Measurements from ENCODE around the gene CCDC92B.
"Not testable (repeated sequence)": the region's sequence is repeated elsewhere in the genome, so short reads cannot be mapped to it uniquely, and the experiment has no call there.

CCDC92B gene

DNA sequence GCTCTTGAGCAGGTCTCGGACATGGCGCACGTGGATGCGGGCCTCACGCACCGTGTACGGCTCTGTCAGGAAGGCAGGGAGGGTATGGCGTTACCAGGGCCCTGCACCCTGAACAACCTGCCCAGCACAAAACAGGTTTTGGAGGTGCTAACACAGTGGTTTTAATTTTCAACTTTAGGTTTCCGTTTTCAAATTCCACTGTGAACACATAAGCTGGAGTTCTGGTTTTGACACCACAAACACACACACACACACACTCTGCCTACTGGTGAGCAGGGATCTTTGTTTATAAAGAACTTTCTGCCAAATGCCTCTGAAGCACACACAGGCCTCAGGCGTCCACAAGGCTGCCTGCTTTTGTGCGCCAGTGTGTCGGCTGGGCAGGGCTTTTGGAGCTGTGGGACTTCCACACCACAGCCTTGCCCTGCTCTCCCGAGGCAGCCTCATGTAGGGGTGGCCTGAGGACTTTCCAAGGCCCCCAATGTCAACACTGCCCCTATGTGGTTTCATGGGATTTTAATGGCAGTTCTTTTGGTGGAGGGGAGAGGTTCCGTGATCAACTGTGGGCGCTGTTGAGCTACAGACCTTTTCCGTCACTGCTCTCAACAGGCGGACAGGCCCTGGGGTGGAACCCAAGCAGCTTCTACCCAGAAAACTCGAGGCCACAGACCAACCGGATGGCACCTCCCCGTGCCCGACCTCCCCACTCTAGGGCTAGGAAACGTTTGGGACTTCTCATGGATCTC, 47.3 kb downstream of the CCDC92B start:
- DNase-seq = no peak

DNA sequence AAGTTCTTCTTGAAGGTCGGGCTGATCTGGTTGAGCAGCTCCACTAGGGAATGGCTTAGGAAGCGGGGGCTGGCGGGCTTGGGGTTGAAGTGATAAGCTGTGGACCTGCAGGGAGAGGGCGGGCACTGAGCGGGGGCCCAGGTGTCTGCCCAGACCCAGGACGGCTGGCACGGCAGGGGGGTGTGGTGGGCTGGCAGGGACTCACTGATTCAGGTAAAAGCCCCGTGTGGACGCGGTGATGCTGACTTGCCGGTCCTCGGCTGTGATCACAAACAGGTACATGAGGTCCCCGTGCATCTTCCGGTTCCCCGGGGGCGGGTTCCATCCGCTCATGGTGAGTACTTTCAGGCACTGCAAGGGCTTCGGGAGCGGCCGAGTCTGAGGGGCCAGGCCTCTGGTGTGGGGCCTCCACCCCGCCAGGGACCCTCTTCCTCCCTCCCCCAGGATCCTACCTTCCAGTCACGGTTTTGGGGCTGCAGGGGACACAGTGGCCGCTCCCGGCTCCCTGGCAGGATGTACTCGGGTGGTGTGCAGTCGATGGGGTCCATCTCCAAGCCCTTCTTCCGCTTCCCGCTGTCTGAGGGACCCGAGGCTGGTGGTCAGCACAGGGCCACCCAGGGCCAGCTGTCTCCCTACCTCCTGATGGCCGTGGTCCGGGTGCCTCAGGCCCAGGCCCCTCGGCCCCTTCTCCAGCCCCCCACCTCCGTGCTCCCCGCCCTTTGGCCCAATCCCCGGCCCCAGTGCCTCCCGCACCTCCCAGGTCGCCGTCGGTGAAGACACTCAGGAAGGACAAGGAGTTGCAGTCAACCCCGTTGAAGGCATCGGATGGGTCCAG, 48.1 kb downstream of the CCDC92B start:
- DNase-seq = no peak

DNA sequence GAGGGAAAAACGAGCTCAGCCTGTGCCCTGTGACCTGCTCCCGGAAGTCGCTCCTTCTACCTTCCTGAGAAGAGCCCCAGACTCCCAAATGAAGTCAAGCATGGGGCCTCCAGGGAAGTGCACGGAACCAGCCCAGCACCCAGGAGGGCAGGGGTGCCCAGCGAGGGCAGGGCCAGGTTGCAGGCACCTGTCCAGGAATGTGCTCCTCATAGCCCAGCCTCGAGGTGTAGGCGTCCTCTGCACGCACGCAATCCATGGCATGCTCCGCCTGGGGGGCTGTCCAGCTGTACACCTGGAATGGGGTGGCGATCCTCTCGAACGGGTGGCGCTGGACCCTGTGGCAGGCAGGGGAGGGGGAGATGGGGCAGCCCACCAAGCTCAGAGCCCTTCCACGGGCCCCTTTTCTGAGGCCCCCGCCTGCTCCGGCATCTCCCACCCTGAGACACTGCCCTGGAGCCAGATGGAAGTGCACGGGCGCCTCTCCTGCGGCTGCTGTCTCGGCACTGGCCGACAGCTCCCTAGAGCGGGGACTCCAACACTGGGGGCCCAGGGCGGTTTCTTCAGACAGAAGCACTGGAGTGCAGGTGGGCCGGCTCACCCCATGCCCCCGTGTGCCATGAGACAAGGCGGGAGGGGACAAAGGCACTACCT, 48.8 kb downstream of the CCDC92B start:
- no peak for DNase-seq

DNA sequence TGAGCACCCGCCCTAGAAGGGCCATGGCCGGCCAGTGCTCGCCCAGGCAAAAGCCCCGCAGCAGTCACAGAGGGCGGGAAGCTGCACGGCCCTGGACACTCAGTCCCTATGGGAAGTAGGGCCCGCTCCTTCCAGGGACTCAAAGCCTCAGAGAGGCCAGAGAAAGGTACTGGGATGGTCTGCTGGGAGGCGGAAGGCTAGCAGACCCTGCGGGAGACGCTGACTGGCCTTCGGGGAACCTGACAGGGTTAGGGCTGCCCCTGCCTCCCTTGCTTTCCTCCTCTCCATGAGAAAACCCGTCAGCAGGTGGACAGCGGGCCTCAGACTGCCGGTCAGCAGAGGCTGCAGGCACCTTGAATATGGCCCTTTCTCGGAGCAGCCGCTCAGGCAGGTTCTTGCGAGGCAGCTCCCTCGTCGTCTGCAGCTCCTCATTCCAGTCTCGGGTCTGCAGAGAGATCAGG, 49.4 kb downstream of the CCDC92B start:
- DNase-seq = no peak

DNA sequence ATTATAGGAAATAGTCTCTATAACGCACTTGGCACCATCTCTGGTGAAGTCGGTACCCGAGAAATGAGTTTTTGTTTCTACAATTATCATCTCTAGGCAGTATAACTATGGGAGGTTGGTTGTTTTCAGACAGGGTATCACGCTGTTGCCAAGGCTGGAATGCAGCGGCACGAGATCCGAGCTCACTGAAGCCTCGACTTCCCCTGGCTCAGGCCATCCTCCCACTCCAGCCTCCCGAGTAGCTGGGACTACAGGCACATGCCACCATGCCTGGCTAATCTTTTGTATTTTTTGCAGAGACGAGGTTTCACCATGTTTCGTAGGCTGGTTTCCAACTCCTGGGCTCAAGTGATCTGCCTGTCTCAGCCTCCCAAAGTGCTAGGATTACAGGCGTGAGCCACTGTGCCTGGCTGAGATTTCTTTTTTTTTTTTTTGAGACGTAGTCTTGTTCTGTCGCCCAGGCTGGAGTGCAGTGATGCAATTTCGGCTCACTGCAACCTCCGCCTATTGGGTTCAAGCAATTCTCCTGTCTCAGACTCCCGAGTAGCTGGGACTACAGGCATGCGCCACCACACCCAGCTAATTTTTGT, 50.1 kb downstream of the CCDC92B start:
- DNase-seq = not testable (repeated sequence)

DNA sequence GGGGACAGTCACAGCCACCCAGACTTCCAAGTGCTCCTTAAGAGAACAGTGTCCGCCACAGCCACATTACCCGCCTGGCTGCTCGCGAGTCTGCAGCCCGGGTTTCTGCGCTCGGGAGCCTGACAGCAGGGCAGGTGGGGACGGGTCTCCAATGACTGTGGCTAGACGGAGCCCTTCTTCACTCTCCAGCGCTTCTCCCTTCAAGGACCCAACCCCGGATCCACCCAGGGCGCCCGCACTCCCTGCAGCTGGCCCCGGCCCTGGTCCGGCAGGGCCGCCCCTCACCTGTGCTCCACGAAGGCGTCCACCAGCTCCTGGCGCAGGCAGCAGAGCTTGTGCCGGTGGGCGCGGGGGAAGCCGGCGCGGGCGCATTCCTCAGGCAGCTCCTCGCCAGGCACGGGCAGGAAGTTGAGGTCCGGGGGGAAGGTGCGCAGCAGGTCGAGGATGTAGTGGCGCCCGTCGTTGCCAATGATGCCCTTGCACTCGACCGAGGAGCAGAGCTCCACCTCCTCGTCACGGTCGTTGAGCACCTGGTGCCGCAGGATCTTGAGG, 51.8 kb downstream of the CCDC92B start:
- no peak for DNase-seq

DNA sequence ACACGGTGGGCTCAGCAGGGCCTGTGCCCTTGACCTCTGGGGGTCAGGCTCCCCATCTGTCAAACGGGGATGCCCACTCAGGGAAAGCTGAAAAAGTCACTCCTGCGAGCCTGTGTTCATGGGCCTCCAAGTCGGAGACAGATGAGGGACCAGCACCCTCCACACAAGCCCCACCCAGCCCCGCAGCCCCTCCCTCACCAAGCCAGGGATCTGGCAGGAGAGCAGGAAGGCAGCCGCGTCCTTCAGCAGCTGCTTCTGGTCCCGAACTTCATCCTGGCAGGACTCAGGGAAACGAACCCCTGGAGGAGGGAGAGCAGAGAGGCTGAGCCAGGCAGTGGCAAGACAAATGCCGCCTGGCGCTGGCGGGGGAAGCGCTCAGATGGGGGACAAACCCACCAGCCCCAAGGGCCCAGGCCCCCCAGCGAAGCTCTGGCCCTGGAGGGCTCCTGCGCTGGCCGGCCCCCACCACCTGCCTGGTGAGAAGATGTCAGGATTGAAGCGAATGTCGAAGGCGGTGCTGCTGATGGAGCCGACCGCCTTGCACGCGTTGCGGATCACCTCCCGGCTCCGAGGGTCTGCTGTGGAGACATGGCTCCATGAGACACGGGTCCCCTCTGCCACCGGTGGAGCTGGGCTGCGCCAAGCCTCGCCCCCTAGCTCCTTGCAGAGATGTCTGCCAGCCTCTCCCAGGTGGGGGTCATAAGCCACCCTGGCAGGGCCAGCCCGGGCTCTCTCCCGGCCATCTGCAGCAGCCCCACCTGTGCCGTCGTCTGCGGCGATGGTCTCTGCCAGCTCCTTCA, 53.3 kb downstream of the CCDC92B start:
- DNase-seq = no peak

DNA sequence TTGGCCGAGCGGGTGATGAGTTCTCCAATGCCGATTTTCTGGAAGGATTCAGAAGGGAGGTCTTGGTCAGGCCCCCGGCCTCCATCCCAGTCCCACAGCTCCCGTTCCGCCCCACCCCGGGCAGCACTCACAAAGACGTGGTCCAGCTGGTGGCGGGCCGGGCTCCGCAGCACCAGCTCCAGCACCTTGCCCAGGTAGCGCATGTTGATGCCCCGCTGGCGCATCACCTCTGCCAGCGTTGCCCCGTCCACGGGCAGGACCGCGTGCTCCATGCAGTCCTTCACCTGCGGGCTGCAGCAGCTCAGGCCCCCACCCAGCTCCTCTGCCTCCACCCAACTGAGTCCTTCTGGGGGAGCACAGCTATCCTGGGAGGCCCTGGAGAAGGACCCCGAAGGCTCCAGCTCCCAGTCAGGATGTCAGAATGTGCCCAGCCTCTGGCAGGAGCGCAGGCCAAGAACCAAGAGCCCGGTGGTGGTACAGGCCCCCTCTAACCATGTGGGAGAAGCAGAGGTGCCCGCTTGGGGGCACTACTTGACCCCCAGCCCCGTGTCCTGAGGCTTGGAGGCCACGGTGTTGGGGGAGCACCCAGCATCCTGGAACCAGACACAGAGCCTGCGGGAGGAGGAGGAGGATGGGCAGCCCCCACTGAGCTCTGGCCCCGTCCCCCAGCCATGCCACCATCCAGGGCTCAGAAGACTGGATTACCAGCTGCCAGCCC, 54.0 kb downstream of the CCDC92B start:
- no peak for DNase-seq

DNA sequence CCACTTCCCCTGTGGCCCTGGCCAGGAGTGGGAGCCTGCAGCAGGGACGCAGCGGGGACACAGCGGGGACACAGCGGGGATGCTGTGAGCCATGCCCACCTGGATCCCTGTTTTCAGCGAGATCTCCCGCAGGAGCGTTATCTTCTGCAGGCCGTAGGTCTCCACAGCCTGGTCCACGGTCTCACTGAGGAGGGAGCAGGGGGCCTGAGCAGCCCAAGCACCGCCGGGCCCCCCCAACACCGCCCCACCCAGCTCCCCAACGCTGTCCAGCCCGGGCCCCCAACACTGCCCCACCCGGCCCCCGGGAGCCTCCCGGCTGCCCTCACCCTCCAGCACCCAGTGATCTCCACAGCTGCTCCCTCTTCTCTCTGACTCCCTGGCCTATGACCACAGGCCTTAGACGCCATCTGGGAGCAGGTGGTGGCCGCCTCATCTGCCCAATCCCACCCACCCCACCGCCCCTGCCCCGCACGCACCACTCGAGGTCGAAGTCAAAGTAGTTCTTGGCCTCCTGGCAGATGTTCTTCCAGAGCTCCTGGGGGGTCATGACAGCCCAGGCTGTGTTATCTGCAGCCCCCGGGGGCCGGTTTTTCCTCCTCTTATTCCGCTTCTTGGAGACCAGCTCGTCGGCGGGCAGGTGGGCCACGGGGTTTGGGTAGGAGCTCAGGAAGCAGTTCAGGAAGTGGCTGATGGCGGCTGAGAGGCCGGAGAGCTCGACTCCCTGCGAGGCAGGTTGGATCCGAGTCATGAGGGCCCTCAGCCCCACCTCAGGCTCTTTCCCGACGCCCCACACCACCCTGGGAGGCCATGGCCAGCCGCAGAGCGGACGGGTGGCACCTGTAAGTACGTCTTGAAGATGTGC, 54.8 kb downstream of the CCDC92B start:
- DNase-seq = no peak

DNA sequence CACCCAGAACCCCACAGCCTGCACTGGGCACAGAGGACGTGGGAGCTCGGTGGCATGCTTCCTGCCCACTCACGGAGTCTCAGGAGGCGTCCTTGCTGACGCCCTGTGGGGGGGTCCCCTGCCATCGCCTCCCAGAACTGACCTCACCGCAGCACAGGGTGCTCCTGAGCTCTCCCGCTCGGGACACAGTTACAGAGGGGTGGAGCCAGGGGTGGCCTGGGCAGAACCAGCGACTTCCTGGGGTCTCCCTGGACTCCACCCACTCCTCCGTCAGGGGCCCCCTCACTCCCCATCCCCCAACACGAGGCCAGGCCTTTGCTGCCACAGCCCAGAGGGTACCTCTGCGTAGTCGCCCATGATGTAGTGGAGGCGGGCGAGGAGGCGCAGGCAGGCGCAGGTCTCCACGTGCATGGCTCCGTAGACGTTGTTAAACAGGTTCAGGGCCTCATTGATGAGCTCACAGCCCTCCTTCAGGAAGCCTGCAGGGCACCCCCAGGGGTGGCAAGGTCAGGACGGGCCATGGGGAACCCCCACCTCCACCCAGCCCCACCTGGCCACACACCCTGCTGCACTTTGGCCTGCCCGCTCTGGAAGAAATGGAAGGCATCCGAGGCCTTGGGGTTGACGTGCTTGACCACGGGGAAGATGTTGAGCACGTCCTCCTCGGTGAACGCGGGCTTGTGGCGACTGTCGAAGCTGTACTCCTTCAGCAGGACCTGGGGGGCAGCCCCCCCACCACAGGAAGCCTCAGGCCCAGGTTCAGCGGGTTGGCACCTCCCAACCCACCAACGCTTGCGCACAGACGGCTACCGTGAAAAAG, 55.7 kb downstream of the CCDC92B start:
- no peak for DNase-seq

DNA sequence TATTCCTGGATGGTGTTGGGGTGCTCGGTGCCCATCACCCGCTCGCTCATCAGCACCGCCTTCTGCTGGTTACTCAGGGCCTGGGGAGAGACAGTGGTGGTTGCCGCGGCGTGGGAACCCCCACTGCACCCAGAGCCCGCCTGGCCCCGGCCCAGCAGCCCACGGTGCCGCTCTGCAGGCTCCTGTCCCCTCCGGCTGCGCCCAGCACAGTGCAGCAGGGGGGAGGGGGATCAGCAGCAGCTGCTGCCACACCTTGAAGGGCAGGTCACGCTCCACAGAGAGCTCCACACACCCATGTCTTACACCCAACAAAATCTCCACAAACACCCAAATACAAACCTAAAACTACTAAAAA, 56.7 kb downstream of the CCDC92B start:
- DNase-seq = no peak

DNA sequence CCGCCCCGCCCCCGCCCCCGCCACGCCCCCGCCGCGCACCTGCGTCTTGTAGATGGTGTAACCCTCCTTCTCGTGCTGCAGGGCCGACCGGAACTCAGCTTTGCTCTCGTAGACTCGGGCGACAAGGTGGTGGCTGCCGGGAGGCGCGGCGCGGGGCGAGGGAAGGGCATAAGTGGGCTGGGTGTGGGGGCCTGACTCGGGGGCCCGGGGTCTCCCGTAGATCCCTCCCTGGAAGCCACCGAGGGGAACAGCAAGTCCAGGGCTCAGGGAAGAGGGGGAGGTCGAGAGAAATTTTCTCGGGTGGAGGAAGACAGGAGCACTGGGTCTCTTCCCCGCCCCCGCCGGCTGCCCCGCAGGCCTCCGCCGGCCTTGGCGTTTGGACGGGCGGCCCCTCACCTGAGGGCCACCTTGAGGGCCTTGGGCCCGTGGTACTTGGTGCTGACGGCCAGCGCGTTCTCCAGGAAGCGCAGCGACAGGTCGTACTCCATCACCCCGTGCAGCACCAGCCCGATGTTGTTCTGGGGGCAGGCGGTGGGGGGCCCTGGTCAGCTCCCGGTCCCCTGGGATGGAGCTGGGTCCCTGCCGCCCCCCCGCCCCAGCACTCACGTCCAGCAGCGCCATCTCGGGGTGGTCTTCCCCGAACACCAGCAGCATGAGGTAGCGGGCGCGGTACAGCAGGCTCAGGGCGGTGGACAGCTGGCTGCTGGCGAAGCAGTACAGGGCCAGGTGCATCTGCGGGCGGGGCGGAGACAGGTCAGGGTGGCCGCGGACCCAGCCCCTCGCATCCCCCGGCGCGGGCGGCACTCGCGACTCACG, 57.3 kb downstream of the CCDC92B start:
- DNase-seq = no peak

DNA sequence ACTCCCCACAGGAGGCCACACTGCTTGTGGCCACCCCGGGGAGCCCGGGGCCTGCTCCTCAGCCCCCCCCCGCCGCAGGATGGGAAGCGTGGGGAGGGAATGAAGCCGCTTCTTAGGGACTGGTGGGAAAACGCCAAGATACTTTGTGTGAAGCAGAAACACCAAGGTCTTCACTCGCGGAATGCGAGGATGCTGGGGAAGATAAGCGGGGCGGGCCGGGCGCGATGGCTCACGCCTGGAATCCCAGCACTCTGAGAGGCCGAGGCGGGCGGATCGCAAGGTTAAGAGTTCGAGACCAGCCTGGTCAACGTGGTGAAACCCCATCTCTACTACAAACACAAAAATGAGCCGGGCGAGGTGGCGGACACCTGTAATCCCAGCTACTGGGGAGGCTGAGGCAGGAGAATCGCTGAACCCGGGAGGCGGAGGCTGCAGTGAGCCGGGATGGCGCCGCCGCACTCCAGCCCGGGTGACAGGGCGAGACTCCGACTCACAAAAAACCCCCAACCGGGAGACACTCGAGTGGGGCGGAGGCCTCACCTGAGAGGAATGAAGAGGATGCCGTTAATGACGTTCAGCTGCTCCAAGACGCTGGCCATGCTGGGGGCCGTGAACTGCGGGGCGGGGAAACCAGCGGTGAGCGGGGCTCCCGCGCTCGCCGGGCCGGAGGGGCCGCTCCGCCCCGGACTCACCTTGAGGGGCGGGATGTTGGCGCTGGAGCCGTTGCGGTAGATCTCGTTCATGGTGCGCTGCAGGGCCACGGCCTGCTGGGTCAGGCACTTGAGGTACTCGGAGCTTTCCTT, 58.2 kb downstream of the CCDC92B start:
- DNase-seq = no peak

DNA sequence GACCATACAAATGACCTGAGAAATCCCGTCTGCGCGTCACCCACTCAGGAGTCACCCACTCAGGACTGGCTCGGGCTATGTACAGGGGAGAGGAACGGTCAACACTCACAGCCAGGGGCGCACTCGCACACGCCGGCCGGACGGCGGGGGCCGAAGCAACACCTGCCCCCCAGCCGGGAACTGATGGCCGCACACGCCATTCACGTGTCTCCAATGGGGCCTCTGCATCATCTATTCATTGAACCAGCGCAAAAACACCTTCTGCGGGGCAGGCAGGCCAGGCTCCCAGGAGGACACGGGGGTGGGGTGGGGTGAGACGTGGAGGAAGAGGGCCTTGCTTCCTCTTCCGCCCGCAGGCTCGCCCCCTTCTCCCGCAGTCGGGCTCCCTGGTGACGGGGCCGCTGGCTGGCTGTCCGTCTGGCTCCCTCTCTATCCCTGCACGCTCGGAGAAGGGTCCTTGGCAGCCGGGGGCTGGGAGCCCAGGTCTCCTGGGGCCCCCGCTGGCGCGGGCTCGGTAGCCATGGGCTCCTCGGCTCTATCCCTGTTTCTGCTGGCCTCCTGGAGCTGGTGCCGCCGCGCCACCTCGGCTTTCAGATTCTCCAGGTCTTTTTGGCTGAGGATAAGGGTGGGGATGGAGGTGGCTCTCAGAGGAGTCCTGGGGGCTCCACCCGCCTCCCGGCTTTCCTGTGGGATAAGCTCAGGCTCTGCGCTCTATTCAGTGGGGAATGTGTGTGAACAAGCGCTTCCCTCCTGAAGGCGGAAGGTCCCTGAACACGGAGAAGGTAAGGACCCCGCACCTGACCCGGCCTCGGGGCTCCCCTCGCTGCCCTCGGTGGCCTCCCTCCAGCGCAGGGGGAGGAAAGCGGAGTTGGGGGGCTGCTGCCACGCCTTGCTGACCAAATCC, 59.0 kb downstream of the CCDC92B start:
- no peak for DNase-seq

DNA sequence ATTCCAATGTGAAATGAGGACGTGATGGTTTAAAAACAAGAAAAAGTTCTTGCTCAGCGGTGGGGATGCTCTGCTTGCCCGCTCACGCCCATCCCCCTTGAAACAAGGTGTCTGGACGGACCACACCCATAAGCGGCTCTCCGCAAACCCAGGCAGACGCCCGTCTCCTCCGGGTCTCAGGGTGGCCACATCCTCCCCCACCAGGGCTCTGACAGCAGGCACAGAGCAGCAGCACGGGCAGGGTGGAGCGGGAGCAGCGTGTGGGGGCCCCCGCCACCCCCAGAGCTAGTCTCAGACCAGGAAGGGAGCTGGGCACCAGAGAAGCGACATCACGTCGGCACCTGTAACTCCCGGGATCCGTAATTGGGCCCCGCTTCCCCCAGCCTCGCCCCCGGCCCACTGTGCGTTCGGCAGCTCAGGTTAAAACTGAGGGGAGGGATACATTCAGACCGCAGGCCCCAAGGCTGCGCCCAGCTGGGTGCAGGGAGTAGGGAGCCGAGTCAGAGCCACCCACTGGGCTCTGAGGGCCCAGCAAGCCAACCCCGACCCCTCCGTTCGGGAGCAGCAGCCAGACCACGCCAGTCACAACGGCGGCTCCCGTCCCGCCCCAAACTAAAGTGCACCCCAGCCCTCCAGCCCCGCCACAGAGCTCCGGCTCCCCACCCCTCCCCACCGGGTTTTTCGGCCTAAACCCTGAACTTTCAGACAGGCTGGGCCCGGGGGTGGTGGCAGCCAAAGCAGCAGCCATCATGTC, 59.9 kb downstream of the CCDC92B start:
- DNase-seq = no peak
